GM12873 (cell line): ENCODE measurements around the gene RRBP1.

Experiments used
- CTCF ChIP-seq: IDR thresholded peaks from 2 replicates; pipeline ENCODE4 v1.5.1; 2012; ENCODE audit warnings: low read depth, mild to moderate bottlenecking, moderate library complexity, low read length, control low read depth; ENCODE audit not compliant: insufficient read depth; ENCODE audit errors: missing control alignments

Gene RRBP1

GRCh38 chr20:17587148-17587547, 94.9 kb downstream of the RRBP1 start:
- TF ChIP-seq CTCF: no peak

- TF ChIP-seq CTCF: no peak
Observed at GRCh38 chr20:17586250-17586649, 95.8 kb downstream of the RRBP1 start.

GRCh38 chr20:17584689-17585088, 97.4 kb downstream of the RRBP1 start:
- TF ChIP-seq CTCF: no peak

- TF ChIP-seq CTCF: no peak
Observed at GRCh38 chr20:17583126-17583525, 98.9 kb downstream of the RRBP1 start.

GRCh38 chr20:17580895-17581294, 101.1 kb downstream of the RRBP1 start:
- TF ChIP-seq CTCF: no peak

- no peak for TF ChIP-seq CTCF
Observed at GRCh38 chr20:17579369-17580039, 102.5 kb downstream of the RRBP1 start.

GRCh38 chr20:17576215-17576614, 105.8 kb downstream of the RRBP1 start:
- no peak for TF ChIP-seq CTCF

GRCh38 chr20:17573463-17573862, 108.6 kb downstream of the RRBP1 start:
- TF ChIP-seq CTCF: no peak
